Right cardiac atrium (tissue), 5 donors: Measurements from ENCODE around the gene RNASE4. TPM values are rescaled to one million over a fixed set of nuclear protein-coding genes. Genes with fewer than 3 reads are reported as not detected.
"Not testable (repeated sequence)": the region's sequence is repeated elsewhere in the genome, so short reads cannot be mapped to it uniquely, and the experiment has no call there.

Experiments
- ATAC-seq, 2 donors: fragments of 200-7000 bp; cut with Tn5 transposase; one replicate each; pipeline versions ENCODE4 v1.8.0 to v1.9.1; 2020; ENCODE audit warnings: moderate library complexity in 2 of 2, mild to moderate bottlenecking in 1 of 2
- DNase-seq, 3 donors: peaks; one replicate each; pipeline ENCODE4 v3.0.0-alpha.2; 2020
- H3K27ac ChIP-seq: one replicate; pipeline ENCODE4 v1.5.1; 2013; ENCODE audit warnings: mild to moderate bottlenecking, low read length, control low read depth, moderate library complexity
- H3K27me3 ChIP-seq: one replicate; pipeline ENCODE4 v1.6.1; 2013; ENCODE audit not compliant: control insufficient read depth, insufficient read depth
- H3K4me1 ChIP-seq: one replicate; pipeline ENCODE4 v1.6.1; 2013; ENCODE audit warnings: low read length; ENCODE audit not compliant: control insufficient read depth, insufficient read depth
- H3K4me3 ChIP-seq: one replicate; pipeline ENCODE4 v1.5.1; 2013; ENCODE audit warnings: low read length, control low read depth
- H3K9me3 ChIP-seq: one replicate; pipeline ENCODE4 v1.6.1; 2013; ENCODE audit warnings: low read length; ENCODE audit not compliant: control insufficient read depth
- WGBS: extraction: QIAGEN DNeasy Blood & Tissue Kit; methylation state at CpG from one replicate; pipeline ENCODE4 v1.1.7; 2013; 5-methylcytosine and 5-hydroxymethylcytosine counted together
- intact Hi-C, 4 donors: fragments of 100-400 bp; cut with DNase I; formaldehyde crosslinking; loops; one replicate each; pipeline versions ENCODE4 v1.11.0 to v1.14.0; 2022 to 2023
- polyA plus RNA-seq: library from polyadenylated mRNA; stranded (reverse); fragments of 200-250 nt; gene quantifications from one replicate; pipeline ENCODE4 v1.2.3, GENCODE V29; 2013
- total RNA-seq, 4 donors: library from RNA; stranded (reverse); fragmentation: NEBNext Ultra II Directional; extraction: Animal tissue kit (Norgen Biotek cat#: 25700); gene quantifications; one replicate each; pipeline ENCODE4 v1.2.1, GENCODE V29; 2021
- donor health status: healthy with polysubstance abuse.
- donor health status: DM: no; HTN: yes; CAD: no.
- donor health status: DM: no; HTN: no; CAD: no.
- donor health status: DM: no; HTN: yes; CAD: no; lungs with severe emphysema.
- donor health status: DM: yes; HTN: yes; CAD: no.

Gene RNASE4
- total and polyA plus RNA-seq, 5 donors, result 18.0 to 31.3 (median 19.4) TPM

DNA sequence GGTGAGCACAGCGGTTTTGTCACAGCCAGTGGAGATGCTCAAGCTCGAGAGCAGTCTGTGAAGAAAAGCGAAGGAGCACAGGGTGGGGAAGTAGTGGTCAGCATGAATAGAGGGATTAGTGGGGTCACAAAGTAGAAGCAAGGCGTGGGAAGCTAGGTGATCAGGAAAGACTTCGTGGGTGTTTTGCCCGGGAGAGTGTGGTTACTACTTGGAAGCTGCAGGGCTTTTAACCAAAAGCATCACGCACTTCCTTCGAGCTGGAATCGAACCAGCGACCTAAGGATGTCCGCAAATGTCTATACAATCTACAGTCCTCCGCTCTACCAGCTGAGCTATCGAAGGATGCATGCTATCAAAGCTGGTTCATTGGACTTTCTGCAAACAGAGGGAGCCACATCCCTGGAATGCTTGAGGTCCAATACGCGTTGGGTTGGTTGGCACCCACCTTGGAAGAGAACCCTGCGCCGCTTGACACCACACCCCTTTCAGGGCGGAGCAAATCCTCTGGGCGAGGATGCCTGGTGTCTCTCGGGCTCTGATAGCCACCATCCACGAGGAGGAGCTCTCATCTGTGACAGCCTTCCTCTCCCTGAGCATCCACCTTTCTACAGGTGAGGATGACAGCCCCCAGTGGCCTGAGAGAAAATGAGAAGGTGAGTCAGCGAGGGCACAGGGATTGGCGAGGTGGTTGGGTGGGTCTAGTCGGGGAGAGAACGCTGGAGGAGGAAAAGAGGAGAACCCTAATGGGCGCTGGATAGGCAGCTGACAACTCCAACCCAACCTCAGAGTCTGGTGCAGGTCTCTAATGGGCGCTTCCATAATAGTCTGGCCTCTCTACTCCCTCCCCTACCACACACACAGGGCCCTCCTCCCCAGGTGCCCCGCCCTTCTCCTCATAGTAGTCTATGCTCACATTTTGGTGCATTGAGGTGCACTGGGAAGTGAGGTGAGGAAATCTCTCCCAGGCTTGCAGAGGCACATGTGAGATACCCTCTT, 26.8 kb upstream of the RNASE4 start:
- WGBS, result 22% methylated on average over 28 of the region's 28 CpGs
- DNase-seq (no peak), ATAC-seq (no peak)
- intact Hi-C loops, result no loop called here
- Histone ChIP-seq H3K27me3 (peaks cover 2% of the 10 kb centered on the region), H3K4me3 (no peak overlapping the region), H3K4me1 (no peaks in the 10 kb centered on the region), H3K9me3 (no peaks in the 10 kb centered on the region), H3K27ac (no peak overlapping the region)

DNA sequence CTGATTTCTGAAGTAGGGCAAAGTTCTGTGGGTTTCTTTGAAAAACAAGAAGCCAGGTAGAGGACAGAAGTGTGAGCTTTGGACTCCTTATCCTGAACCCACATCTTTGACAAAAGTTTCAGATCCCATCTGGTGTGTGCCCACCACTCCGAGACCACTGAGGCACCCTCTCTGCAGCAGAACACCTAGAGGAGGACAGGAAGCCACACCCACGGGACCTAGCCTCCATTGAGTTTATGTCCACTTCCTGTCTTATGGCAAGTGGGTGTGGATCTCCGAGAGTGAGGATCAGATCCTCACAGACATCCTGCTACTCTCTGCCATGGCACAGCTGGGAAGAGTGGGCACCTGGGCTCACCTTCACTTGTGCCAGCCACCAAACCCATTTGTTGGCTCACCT, 26.1 kb upstream of the RNASE4 start:
- intact Hi-C loops, result no loop called here
- Histone ChIP-seq H3K9me3 (no peaks in the 10 kb centered on the region), H3K4me1 (no peaks in the 10 kb centered on the region), H3K27ac (no peak overlapping the region), H3K27me3 (peaks cover 2% of the 10 kb centered on the region), H3K4me3 (no peak overlapping the region)
- no peak for ATAC-seq
- no peak for DNase-seq
- 64% methylated on average over 3 of the region's 3 CpGs for WGBS

DNA sequence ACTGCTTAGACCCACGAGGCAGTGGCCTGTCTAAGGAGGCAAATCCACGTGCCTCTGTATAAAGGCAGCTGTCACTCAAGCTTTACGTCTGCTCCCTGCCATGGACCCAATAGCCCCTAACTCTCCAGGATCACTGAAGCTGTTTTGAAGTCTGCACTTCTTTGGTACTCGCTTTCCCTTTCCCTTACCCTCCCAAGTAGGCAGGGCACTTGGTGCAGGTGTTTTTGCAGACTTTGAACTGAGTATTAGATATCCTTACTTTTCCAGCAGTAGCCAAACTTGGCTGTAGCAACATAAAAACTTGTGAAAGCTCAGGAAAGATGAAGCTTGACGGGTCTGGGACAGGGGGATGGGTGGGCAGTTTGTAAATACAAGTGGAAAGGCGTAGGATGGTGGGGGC, 25.0 kb upstream of the RNASE4 start:
- Histone ChIP-seq H3K4me3 (no peak overlapping the region), H3K27me3 (peaks cover 2% of the 10 kb centered on the region), H3K9me3 (no peaks in the 10 kb centered on the region), H3K4me1 (peaks cover 3% of the 10 kb centered on the region), H3K27ac (no peak overlapping the region)
- ATAC-seq (no peak), DNase-seq (no peak)
- intact Hi-C loops, result no loop called here
- WGBS, result 70% methylated on average over 6 of the region's 6 CpGs

DNA sequence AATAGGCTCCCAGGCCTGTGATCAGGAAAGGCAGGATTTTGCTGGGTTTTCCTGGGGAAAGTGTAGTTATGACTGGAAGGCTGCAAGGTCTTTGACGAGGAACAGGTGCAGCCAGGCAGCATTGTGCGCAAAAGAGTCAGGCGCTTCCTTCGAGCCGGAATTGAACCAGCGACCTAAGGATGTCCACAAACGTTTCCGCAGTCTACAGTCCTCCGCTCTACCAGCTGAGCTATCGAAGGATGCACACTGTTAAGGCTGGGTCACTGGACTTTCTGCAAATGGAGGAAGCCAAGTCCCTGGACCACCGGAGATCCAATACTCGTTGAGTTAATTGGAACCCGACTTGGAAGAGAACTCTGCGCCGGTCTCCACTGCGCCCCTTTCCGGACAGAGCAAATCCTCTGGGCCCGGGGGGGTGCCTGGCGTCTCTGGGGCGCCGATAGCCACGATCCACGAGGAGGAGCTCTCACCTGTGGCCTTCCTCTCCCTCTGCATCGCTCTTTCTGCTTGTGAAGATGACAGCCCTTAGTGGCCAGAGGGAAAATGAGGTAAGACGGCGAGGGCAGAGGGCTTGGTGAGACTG, 24.5 kb upstream of the RNASE4 start:
- WGBS, result 46% methylated on average over 26 of the region's 26 CpGs
- H3K9me3 ChIP-seq, result no peaks in the 10 kb centered on the region
- intact Hi-C loops, result no loop called here
- DNase-seq, result no peak
- no peak for ATAC-seq
- no peak overlapping the region for H3K4me3 ChIP-seq
- H3K27me3 ChIP-seq, result peaks cover 2% of the 10 kb centered on the region
- peaks cover 3% of the 10 kb centered on the region for H3K4me1 ChIP-seq
- H3K27ac ChIP-seq, result no peak overlapping the region

DNA sequence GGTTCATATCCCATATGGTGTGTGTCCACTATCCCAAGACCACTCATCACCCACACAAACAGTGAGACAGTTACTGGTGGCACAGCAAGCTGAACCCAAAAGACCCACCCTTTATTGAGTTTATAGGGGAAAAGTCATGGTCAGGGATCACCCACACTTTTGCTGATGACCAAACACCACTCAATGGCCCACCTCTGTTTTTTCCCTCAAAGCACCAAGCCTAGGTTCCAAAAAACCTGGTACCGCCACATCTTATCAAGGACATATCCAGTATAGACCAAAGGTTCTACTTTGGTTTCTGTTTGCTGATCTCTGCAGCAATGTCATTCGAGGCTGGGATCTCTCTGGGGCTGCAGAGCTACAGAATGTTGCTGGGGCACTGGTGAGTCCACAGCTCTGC, 23.2 kb upstream of the RNASE4 start:
- Histone ChIP-seq H3K27ac (no peak overlapping the region), H3K4me1 (peaks cover 3% of the 10 kb centered on the region), H3K9me3 (no peaks in the 10 kb centered on the region), H3K4me3 (no peak overlapping the region), H3K27me3 (peaks cover 2% of the 10 kb centered on the region)
- intact Hi-C loops, result no loop called here
- DNase-seq (no peak), ATAC-seq (no peak)
- 61% methylated on average over 2 of the region's 2 CpGs for WGBS

DNA sequence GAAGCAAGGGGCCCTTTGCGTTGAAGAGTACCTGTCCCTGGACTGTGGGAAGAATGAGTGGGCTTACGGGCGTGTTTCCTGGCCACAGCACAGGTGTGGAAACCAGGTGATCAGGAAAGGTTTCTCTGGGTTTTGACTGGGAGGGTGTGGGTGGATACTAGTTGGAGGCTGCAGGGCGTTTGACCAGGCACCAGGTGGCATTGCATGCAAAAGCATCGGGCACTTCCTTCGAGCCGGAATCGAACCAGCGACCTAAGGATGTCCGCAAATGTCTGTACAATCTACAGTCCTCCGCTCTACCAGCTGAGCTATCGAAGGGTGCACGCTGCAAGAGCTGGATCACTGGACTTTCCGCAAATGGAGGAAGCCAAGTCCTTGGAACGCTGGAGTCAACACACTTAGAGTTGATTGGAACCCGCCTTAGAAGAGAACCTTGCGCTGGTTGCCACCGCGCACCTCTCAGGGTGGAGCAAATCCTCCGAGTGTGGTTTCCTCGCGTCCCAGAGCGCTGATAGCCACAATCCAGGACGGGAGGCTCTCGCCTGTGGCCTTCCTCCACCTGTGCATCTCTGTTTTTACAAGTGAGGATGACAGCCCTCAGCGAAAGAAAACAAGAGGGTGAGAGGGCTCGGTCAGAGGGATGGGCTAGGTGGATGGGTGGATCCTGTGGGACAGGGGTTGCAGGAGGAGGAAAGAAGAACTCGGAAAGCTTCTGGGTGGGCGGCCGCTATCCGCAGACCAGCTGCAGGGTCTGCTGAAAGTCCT, 21.2 kb upstream of the RNASE4 start:
- Histone ChIP-seq H3K27ac (no peak overlapping the region), H3K9me3 (no peaks in the 10 kb centered on the region), H3K4me3 (no peak overlapping the region), H3K4me1 (peaks cover 3% of the 10 kb centered on the region), H3K27me3 (no peaks in the 10 kb centered on the region)
- DNase-seq (peak; percentile 52 to 79 (median 76)), ATAC-seq (peak; percentile 62 to 68)
- intact Hi-C loops, result no loop called here
- 3% methylated on average over 31 of the region's 31 CpGs for WGBS

DNA sequence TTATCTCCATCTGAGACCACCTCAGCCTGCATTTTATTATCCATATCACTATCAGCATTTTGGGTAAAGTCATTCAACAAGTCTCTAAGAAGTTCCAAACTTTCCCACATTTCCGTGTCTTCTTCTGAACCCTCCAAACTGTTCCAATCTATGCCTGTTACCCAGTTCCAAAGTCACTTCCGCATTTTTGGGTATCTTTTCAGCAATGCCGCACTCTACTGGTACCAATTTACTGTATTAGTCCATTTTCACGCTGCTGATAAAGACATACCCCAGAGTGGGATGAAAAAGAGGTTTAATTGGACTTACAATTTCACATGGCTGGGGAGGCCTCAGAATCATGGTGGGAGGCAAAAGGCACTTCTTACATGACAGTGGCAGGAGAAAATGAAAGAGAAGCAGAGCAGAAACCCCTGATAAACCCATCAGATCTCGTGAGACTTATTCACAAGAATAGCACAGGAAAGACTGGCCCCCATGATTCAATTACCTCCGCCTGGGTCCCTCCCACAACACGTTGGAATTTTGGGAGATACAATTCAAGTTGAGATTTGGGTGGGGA, 17.9 kb upstream of the RNASE4 start:
- intact Hi-C loops, H3K9me3 ChIP-seq, DNase-seq, H3K27me3 ChIP-seq, H3K4me1 ChIP-seq, H3K27ac ChIP-seq, ATAC-seq, H3K4me3 ChIP-seq: not testable (repeated sequence)
- WGBS, result 71% methylated on average over 7 of the region's 7 CpGs

DNA sequence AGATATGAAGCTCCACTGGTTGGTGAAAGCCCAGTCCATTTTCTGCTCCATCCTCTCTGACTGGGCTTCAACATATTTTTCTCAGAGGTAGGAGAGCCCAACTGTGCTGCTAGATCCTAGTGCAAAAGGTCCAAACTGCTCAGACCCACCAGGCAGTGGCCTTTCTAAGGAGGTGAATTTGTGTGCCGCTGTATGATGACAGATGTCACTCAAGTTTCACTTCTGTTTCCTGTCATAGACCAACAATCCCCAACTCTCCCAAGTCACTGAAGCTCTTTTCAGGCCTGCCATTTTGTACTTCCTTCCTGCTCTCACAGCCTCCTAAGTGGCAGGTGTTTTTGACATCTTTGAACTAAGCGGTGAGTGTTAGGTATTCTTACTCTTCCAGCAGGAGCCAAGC, 16.4 kb upstream of the RNASE4 start:
- Histone ChIP-seq H3K4me1 (peaks cover 3% of the 10 kb centered on the region), H3K9me3 (no peaks in the 10 kb centered on the region), H3K27ac (no peak overlapping the region), H3K4me3 (no peak overlapping the region), H3K27me3 (no peaks in the 10 kb centered on the region)
- intact Hi-C loops, result no loop called here
- DNase-seq (no peak), ATAC-seq (no peak)
- 49% methylated on average over 2 of the region's 2 CpGs for WGBS

DNA sequence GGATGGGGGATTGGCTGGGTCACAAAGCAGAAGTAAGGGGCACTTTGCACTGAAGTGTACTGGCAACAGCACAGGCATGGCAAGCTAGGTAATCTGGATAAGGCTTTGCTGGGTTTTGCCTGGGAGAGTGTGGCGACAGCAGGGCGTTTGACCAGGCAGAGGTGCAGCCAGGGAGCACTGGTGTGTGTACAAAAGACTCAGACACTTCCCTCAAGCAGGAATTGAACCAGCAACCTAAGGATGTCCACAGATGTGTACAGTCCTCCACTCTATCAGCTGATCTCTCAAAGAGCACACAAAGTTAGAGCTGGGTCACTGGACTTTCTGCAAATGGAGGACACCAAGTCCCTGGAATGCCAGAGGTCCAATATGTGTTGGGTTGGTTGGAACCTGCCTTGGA, 15.4 kb upstream of the RNASE4 start:
- H3K4me3 ChIP-seq, result no peak overlapping the region
- intact Hi-C loops, result no loop called here
- 70% methylated on average over 2 of the region's 2 CpGs for WGBS
- H3K27ac ChIP-seq, result no peak overlapping the region
- H3K27me3 ChIP-seq, result no peaks in the 10 kb centered on the region
- DNase-seq, result no peak
- no peaks in the 10 kb centered on the region for H3K4me1 ChIP-seq
- H3K9me3 ChIP-seq, result no peaks in the 10 kb centered on the region
- no peak for ATAC-seq

DNA sequence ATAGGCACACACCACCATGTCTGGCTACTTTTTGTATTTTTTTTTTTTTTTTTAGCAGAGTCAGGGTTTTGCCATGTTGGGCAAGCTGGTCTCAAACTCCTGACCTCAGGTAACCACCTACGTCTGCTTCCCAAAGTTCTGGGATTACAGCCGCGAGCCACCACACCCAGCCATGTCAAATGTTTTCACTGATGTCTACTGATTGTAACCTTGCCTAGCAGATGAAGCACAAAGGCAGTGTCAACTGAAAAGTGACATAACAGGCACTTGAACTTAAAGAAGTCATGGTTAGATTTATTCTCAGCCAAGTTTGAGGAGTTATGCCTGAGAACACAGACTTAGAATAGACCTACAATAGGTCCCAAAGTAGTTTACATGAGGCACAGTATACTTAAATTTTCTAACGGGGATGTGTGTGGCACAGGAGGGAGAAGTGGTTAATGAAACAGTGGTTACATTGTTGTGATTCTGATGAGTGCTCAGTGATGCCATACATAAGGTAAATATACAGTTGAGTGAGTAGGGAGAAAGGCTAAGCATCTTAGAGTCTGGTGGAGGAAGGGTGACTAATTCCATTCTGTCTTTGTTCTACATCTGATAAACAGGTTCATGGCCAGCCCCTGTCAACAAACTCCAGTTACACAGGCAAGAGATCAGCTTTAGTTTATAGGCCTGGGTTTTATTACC, 12.6 kb upstream of the RNASE4 start:
- Histone ChIP-seq H3K4me3 (no peak overlapping the region), H3K9me3 (no peaks in the 10 kb centered on the region), H3K4me1 (no peaks in the 10 kb centered on the region), H3K27ac (no peak overlapping the region), H3K27me3 (no peaks in the 10 kb centered on the region)
- 77% methylated on average over 4 of the region's 4 CpGs for WGBS
- intact Hi-C loops, result no loop called here
- DNase-seq, result no peak
- ATAC-seq, result no peak
